NB4 (cell line): ENCODE results near the gene DOP1B.

Experiments used
- DNase-seq: peaks from one replicate; pipeline ENCODE4 v3.0.0; 2010; ENCODE audit warnings: low read depth
- H3K4me3 ChIP-seq: one replicate; pipeline ENCODE4 v1.5.1; 2011; ENCODE audit warnings: mild to moderate bottlenecking, low read depth, low read length, moderate library complexity
- MYC ChIP-seq: IDR thresholded peaks from 2 replicates; pipeline ENCODE4 v1.6.1; 2011; ENCODE audit warnings: low read depth, low read length
- POLR2A ChIP-seq: IDR thresholded peaks from 2 replicates; pipeline ENCODE4 v1.6.1; 2011; ENCODE audit warnings: mild to moderate bottlenecking; ENCODE audit not compliant: insufficient read length; ENCODE audit errors: extremely low read depth
- TF ChIP-seq, protein P1 (sequence below): IDR thresholded peaks from one replicate; pipeline ENCODE4 v1.5.1; 2012; ENCODE audit warnings: low read depth, low read length
- TF ChIP-seq, protein P2 (sequence below): IDR thresholded peaks from 2 replicates; pipeline ENCODE4 v1.6.1; 2011; ENCODE audit warnings: low read depth, low read length

Gene DOP1B

DNA sequence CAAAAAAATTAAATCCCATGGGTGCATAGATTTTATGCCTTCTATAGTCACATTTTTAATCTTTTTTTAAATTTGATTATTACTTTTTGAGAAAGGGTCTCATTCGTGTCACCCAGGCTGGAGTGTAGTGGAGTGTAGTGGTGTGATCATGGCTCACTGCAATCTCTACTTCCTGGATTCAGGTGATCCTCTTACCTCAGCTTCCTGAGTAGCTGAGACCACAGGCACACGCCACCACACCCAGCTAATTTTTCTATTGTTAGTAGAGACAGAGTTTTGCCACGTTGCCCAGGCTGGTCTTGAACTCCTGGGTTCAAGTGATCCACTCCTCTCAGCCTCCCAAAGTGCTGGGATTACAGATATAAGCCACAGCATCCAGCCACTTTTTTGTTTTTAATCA lies 11.4 kb upstream of the DOP1B start:
- H3K4me3 ChIP-seq: no peak overlapping the region
- DNase-seq: no peak
- TF ChIP-seq, protein P1, sequence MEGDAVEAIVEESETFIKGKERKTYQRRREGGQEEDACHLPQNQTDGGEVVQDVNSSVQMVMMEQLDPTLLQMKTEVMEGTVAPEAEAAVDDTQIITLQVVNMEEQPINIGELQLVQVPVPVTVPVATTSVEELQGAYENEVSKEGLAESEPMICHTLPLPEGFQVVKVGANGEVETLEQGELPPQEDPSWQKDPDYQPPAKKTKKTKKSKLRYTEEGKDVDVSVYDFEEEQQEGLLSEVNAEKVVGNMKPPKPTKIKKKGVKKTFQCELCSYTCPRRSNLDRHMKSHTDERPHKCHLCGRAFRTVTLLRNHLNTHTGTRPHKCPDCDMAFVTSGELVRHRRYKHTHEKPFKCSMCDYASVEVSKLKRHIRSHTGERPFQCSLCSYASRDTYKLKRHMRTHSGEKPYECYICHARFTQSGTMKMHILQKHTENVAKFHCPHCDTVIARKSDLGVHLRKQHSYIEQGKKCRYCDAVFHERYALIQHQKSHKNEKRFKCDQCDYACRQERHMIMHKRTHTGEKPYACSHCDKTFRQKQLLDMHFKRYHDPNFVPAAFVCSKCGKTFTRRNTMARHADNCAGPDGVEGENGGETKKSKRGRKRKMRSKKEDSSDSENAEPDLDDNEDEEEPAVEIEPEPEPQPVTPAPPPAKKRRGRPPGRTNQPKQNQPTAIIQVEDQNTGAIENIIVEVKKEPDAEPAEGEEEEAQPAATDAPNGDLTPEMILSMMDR: no peak
- TF ChIP-seq MYC (no peak), POLR2A (no peak)
- TF ChIP-seq, protein P2, sequence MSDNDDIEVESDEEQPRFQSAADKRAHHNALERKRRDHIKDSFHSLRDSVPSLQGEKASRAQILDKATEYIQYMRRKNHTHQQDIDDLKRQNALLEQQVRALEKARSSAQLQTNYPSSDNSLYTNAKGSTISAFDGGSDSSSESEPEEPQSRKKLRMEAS: no peak

- no peak overlapping the region for H3K4me3 ChIP-seq
- TF ChIP-seq MYC (no peak), POLR2A (no peak)
- TF ChIP-seq, protein P2: no peak
- TF ChIP-seq, protein P1: no peak
- DNase-seq: no peak
Measured at GRCh38 chr21:36147911-36148310, 8.7 kb upstream of the DOP1B start.

DNA sequence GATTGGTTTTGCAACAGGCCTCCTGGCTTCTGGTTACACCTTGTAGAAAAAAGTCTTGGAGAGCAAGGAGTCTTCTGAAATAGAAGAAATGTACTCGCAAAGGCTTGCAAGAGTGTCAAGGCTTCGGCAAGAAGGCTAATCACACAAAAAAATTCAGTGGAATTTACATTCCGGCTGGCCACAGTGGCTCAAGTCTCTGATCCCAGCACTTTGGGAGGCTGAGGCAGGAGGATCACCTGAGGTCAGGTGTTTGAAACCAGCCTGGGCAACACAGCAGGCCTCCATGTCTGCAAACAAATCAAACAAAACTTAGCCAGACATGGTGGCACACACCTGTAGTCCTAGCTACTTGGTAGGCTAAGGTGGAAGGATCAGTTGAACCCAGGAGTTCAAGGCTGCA lies 7.7 kb upstream of the DOP1B start:
- TF ChIP-seq, protein P2: no peak
- TF ChIP-seq, protein P1: no peak
- H3K4me3 ChIP-seq: no peak overlapping the region
- no peak for DNase-seq

- TF ChIP-seq, protein P2: peak; percentile 29; the same call in 1 of the 2 replicates
- peak; percentile 55; the same call in 1 of the 2 replicates for TF ChIP-seq MYC
- TF ChIP-seq, protein P1: no peak
- TF ChIP-seq POLR2A: peak; percentile 82
- DNase-seq: peak; percentile 94
Measured at GRCh38 chr21:36149788-36150711, 6.6 kb upstream of the DOP1B start.

GRCh38 chr21:36155603-36156338 lies 853 bp upstream of the DOP1B start:
- DNase-seq: no peak
- H3K4me3 ChIP-seq: peak overlapping the region; percentile 54
- no peak for TF ChIP-seq MYC
- TF ChIP-seq, protein P1: no peak
- TF ChIP-seq, protein P2: no peak
- TF ChIP-seq POLR2A: peak; percentile 79

More at GRCh38 chr21:36149788-36150711, 6.6 kb upstream of the DOP1B start:
- H3K4me3 ChIP-seq: peak overlapping the region; percentile 47
